ENCODE measurements around the gene SLC2A13. TPM values are rescaled to one million over a fixed set of nuclear protein-coding genes. Genes with fewer than 3 reads are reported as not detected.
A peak's percentile ranks its signal among the peaks of the same experiment; 100 is the strongest.

Gene SLC2A13
- total RNA-seq, 4 donors from 2014 or later = 9.1 to 63.4 (median 33.1) TPM

- Histone ChIP-seq H3K9me3 (no peaks in the 10 kb centered on the region), H3K27me3 (no peaks in the 10 kb centered on the region), H3K4me3 (no peak overlapping the region), H3K27ac (no peak overlapping the region), H3K4me1 (no peaks in the 10 kb centered on the region), H3K36me3 (no peaks in the 10 kb centered on the region)
- no peak for DNase-seq
- no peak for TF ChIP-seq POLR2A (IDR thresholded peaks at IDR 0.05)
- TF ChIP-seq, protein P1, sequence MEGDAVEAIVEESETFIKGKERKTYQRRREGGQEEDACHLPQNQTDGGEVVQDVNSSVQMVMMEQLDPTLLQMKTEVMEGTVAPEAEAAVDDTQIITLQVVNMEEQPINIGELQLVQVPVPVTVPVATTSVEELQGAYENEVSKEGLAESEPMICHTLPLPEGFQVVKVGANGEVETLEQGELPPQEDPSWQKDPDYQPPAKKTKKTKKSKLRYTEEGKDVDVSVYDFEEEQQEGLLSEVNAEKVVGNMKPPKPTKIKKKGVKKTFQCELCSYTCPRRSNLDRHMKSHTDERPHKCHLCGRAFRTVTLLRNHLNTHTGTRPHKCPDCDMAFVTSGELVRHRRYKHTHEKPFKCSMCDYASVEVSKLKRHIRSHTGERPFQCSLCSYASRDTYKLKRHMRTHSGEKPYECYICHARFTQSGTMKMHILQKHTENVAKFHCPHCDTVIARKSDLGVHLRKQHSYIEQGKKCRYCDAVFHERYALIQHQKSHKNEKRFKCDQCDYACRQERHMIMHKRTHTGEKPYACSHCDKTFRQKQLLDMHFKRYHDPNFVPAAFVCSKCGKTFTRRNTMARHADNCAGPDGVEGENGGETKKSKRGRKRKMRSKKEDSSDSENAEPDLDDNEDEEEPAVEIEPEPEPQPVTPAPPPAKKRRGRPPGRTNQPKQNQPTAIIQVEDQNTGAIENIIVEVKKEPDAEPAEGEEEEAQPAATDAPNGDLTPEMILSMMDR (IDR thresholded peaks at IDR 0.05) = no peak
Measured at GRCh38 chr12:40093512-40093911, 12.4 kb downstream of the SLC2A13 start.

GRCh38 chr12:40086471-40086870 is 19.4 kb downstream of the SLC2A13 start:
- Histone ChIP-seq H3K27ac (no peak overlapping the region), H3K27me3 (no peaks in the 10 kb centered on the region), H3K4me1 (no peaks in the 10 kb centered on the region), H3K9me3 (no peaks in the 10 kb centered on the region), H3K4me3 (no peak overlapping the region), H3K36me3 (no peaks in the 10 kb centered on the region)
- DNase-seq = no peak
- TF ChIP-seq POLR2A (IDR thresholded peaks at IDR 0.05) = no peak
- TF ChIP-seq, protein P1 (IDR thresholded peaks at IDR 0.05) = no peak

DNA sequence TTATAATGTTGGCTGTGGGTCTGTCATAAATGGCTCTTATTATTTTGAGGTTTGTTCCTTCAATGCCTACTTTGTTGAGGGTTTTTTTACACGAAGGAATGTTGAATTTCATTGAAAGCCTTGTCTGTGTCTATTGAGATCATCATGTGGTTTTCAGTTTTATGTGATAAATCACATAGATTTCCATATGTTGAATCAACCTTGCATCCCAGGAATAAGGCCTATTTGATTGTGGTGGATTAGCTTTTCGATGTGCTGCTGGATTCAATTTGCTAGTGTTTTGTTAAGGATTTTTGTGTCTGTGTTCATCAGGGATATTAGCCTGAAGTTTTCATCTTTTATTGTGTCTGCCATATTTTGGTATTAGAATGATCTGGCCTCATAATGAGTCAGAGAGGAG is 27.6 kb downstream of the SLC2A13 start:
- Histone ChIP-seq H3K27ac (no peak overlapping the region), H3K36me3 (no peaks in the 10 kb centered on the region), H3K4me3 (no peak overlapping the region), H3K9me3 (no peaks in the 10 kb centered on the region), H3K4me1 (no peaks in the 10 kb centered on the region), H3K27me3 (no peaks in the 10 kb centered on the region)
- no peak for DNase-seq
- TF ChIP-seq, protein P1 (IDR thresholded peaks at IDR 0.05) = no peak

GRCh38 chr12:40075458-40075857 is 30.4 kb downstream of the SLC2A13 start:
- Histone ChIP-seq H3K4me1 (peaks cover 0 to under 1% (median 0%) of the 10 kb centered on the region in 4 donors), H3K4me3 (no peak overlapping the region), H3K9me3 (no peaks in the 10 kb centered on the region), H3K27ac (no peak overlapping the region), H3K36me3 (no peaks in the 10 kb centered on the region), H3K27me3 (no peaks in the 10 kb centered on the region)
- TF ChIP-seq POLR2A (IDR thresholded peaks at IDR 0.05) = no peak
- TF ChIP-seq, protein P1 (IDR thresholded peaks at IDR 0.05) = no peak
- DNase-seq = no peak

- Histone ChIP-seq H3K27ac (no peak overlapping the region), H3K4me1 (peaks cover 0 to 4% (median 0%) of the 10 kb centered on the region in 4 donors), H3K36me3 (no peaks in the 10 kb centered on the region), H3K9me3 (no peaks in the 10 kb centered on the region), H3K4me3 (no peak overlapping the region), H3K27me3 (no peaks in the 10 kb centered on the region)
- TF ChIP-seq, protein P1 (IDR thresholded peaks at IDR 0.05) = no peak
- no peak for TF ChIP-seq POLR2A (IDR thresholded peaks at IDR 0.05)
- DNase-seq = no peak
Measured at GRCh38 chr12:40068416-40068815, 37.5 kb downstream of the SLC2A13 start.

DNA sequence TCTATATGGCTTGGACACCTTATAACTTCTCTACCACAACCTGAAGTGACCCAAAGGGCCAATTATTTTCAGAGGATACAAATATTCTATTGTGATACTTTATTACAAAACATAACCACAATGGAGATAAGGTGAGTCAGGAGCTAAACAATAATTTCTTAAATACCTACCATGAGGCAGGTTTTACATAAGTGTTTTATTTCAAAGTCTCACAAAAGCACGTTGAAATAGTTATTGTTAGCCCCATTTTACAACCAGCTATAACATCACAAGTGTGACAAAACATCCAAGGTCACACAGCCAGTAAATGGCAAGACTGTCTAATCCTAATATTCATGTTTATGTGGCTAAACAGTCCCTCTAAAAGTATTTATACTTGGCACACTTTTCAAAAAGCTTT is 40.2 kb downstream of the SLC2A13 start:
- TF ChIP-seq, protein P1 (IDR thresholded peaks at IDR 0.05) = no peak
- TF ChIP-seq POLR2A (IDR thresholded peaks at IDR 0.05) = no peak
- peaks cover 0 to 4% (median 0%) of the 10 kb centered on the region in 4 donors for H3K4me1 ChIP-seq
- H3K27me3 ChIP-seq = no peaks in the 10 kb centered on the region
- no peaks in the 10 kb centered on the region for H3K9me3 ChIP-seq
- DNase-seq = no peak
- no peak overlapping the region for H3K4me3 ChIP-seq
- peak overlapping the region in 1 of 4 donors; percentile 23 for H3K27ac ChIP-seq
- no peaks in the 10 kb centered on the region for H3K36me3 ChIP-seq
